CD14-positive monocyte (primary cell): ENCODE data around the gene PLEKHJ1. TPM values are rescaled to one million over a fixed set of nuclear protein-coding genes. Genes with fewer than 3 reads are reported as not detected.

ENCODE experiments used
- DNase-seq, 3 donors: peaks; one replicate each; pipeline ENCODE4 v3.0.0-alpha.2; 2011 to 2022
- H2AFZ ChIP-seq: 2 replicates; pipeline ENCODE4 v1.6.0; 2012; ENCODE audit warnings: mild to moderate bottlenecking, low read depth, low read length, inconsistent platforms; ENCODE audit not compliant: insufficient read depth, poor library complexity, severe bottlenecking
- H3K27ac ChIP-seq, 2 donors: 1 replicate in 1 of 2; 2 replicates in 1 of 2; pipeline ENCODE4 v1.5.1; 2012 to 2013; ENCODE audit warnings: low read length in 2 of 2, control low read depth in 1 of 2, inconsistent platforms in 1 of 2, low read depth in 1 of 2, mild to moderate bottlenecking in 1 of 2
- H3K27me3 ChIP-seq, 2 donors: one replicate each; pipeline versions ENCODE4 v1.6.0 to v1.6.1; 2011 to 2013; ENCODE audit warnings: low read length in 2 of 2; ENCODE audit not compliant: control insufficient read depth in 2 of 2, insufficient read depth in 2 of 2
- H3K36me3 ChIP-seq, 2 donors: replicated peaks in 1 of 2; 1 replicate in 1 of 2; 2 replicates in 1 of 2; pipeline versions ENCODE4 v1.5.1 to v1.6.1; 2012 to 2013; ENCODE audit warnings: low read length in 2 of 2, control low read depth in 1 of 2, inconsistent platforms in 1 of 2, mild to moderate bottlenecking in 1 of 2; ENCODE audit not compliant: insufficient read depth in 2 of 2, control insufficient read depth in 1 of 2
- H3K4me1 ChIP-seq, 2 donors: 1 replicate in 1 of 2; 2 replicates in 1 of 2; pipeline versions ENCODE4 v1.5.1 to v1.6.1; 2012 to 2013; ENCODE audit warnings: low read length in 2 of 2, control low read depth in 1 of 2, inconsistent platforms in 1 of 2, mild to moderate bottlenecking in 1 of 2, moderate library complexity in 1 of 2; ENCODE audit not compliant: insufficient read depth in 2 of 2, control insufficient read depth in 1 of 2
- H3K4me2 ChIP-seq: replicated peaks from 2 replicates; pipeline ENCODE3; 2012; ENCODE audit warnings: low read length, moderate library complexity, mild to moderate bottlenecking; ENCODE audit not compliant: poor library complexity, severe bottlenecking; ENCODE audit errors: extremely low read depth
- H3K4me3 ChIP-seq, 3 experiments: fragments of 200-600 bp in 1 of 3; sonication (generic) in 1 of 3; replicated peaks in 1 of 3; 1 replicate in 2 of 3; 2 replicates in 1 of 3; pipeline ENCODE4 v1.5.1; 2011 to 2013; ENCODE audit warnings: low read length in 3 of 3, mild to moderate bottlenecking in 3 of 3, control low read depth in 2 of 3, low read depth in 2 of 3, inconsistent platforms in 1 of 3, moderate library complexity in 1 of 3
- H3K79me2 ChIP-seq: 2 replicates; pipeline ENCODE4 v1.6.0; 2012; ENCODE audit warnings: mild to moderate bottlenecking, control low read depth, inconsistent platforms, low read length, moderate library complexity; ENCODE audit not compliant: insufficient read depth
- H3K9ac ChIP-seq: 2 replicates; pipeline ENCODE4 v1.6.0; 2017; ENCODE audit warnings: low read length, mild to moderate bottlenecking; ENCODE audit not compliant: insufficient read depth, poor library complexity, severe bottlenecking
- H3K9me3 ChIP-seq, 2 donors: replicated peaks in 1 of 2; 1 replicate in 1 of 2; 2 replicates in 1 of 2; pipeline versions ENCODE4 v1.5.1 to v1.6.1; 2012 to 2013; ENCODE audit warnings: low read length in 2 of 2, control low read depth in 1 of 2; ENCODE audit not compliant: control insufficient read depth in 1 of 2, insufficient read depth in 1 of 2
- H4K20me1 ChIP-seq: 2 replicates; pipeline ENCODE4 v1.6.0; 2012; ENCODE audit warnings: mild to moderate bottlenecking, low read length, control low read depth, moderate library complexity; ENCODE audit not compliant: insufficient read depth
- H3K27ac Mint-ChIP-seq, 7 donors: one replicate each; pipeline ENCODE4 v1.8.0; 2020; ENCODE audit warnings: mild to moderate bottlenecking in 7 of 7, mixed read lengths in 7 of 7, moderate library complexity in 6 of 7, inconsistent platforms in 2 of 7
- H3K27me3 Mint-ChIP-seq, 3 donors: one replicate each; pipeline ENCODE4 v1.8.0; 2021 to 2022; ENCODE audit warnings: low read depth in 3 of 3, mild to moderate bottlenecking in 3 of 3, mixed read lengths in 3 of 3, moderate library complexity in 3 of 3, inconsistent platforms in 1 of 3
- H3K36me3 Mint-ChIP-seq, 2 donors: one replicate each; pipeline ENCODE4 v1.8.0; 2020; ENCODE audit warnings: mixed read lengths in 2 of 2, inconsistent platforms in 1 of 2, mild to moderate bottlenecking in 1 of 2
- H3K4me1 Mint-ChIP-seq: one replicate; pipeline ENCODE4 v1.8.0; 2020; ENCODE audit warnings: mild to moderate bottlenecking, mixed read lengths
- H3K4me3 Mint-ChIP-seq, 2 donors: one replicate each; pipeline ENCODE4 v1.8.0; 2020; ENCODE audit warnings: mild to moderate bottlenecking in 2 of 2, mixed read lengths in 2 of 2, moderate library complexity in 1 of 2
- H3K9me3 Mint-ChIP-seq, 7 donors: one replicate each; pipeline ENCODE4 v1.8.0; 2020 to 2022; ENCODE audit warnings: mixed read lengths in 7 of 7, mild to moderate bottlenecking in 6 of 7, moderate library complexity in 6 of 7, inconsistent platforms in 2 of 7
- CTCF ChIP-seq: fragments of 200-600 bp; IDR thresholded peaks from one replicate; pipeline ENCODE4 v1.8.0; 2022; ENCODE audit warnings: antibody characterized with exemption, mild to moderate bottlenecking
- WGBS: methylation state at CpG from one replicate; pipeline ENCODE4 v1.1.5; 2013; ENCODE audit warnings: missing lambda C conversion rate; ENCODE audit not compliant: insufficient coverage; 5-methylcytosine and 5-hydroxymethylcytosine counted together
- intact Hi-C, 2 donors: fragments of 100-400 bp; cut with micrococcal nuclease; formaldehyde crosslinking; loops; one replicate each; pipeline versions ENCODE4 v1.15.0 to v1.15.1; 2023
- polyA plus RNA-seq, 3 donors: library from polyadenylated mRNA; depleted of rRNA in 1 of 3; unstranded in 2 of 3; stranded (reverse) in 1 of 3; fragments of 300-500 nt in 2 of 3; fragments of >200 nt in 1 of 3; fragmentation: Illumina TruSeq in 2 of 3; gene quantifications; 1 replicate in 2 of 3; 2 replicates in 1 of 3; pipeline ENCODE4 v1.2.3, GENCODE V29; 2012 to 2021

The PLEKHJ1 gene
- polyA plus RNA-seq, 3 donors, result 62.1 to 90.0 (median 69.0) TPM

GRCh38 chr19:2255982-2256685, 20.0 kb upstream of the PLEKHJ1 start, which contains the start of gene JSRP1:
TSS of gene JSRP1 (minus strand) at chr19:2256417. CDS start at chr19:2255314, 1,103 bp downstream.
- peaks cover 25% of the 10 kb centered on the region for H3K4me1 Mint-ChIP-seq

More at GRCh38 chr19:2255982-2256685, 20.0 kb upstream of the PLEKHJ1 start, which contains the start of gene JSRP1:
- H3K9ac ChIP-seq, result no peak within 1 kb of the TSS
- peaks cover 0 to 4% of the 10 kb centered on the region in 2 donors for H3K36me3 Mint-ChIP-seq
- H3K27me3 Mint-ChIP-seq, result peaks cover 34 to 53% (median 42%) of the 10 kb centered on the region in 3 donors
- H4K20me1 ChIP-seq, result peaks cover 19% of the 10 kb centered on the region
- peaks cover 14 to 30% of the 10 kb centered on the region in 2 donors for H3K27me3 ChIP-seq
- peaks cover 0 to 5% (median 0%) of the 10 kb centered on the region in 7 donors for H3K9me3 Mint-ChIP-seq
- peaks cover 0 to 5% of the 10 kb centered on the region in 2 donors for H3K9me3 ChIP-seq
- no peaks in the 10 kb centered on the region for H3K79me2 ChIP-seq
- H3K27ac Mint-ChIP-seq, result peak within 1 kb of the TSS in 3 of 7 donors; percentile 3 to 55 (median 25)
- peak in 1 of 3 donors; percentile 51 for DNase-seq
- H3K4me3 ChIP-seq, result no peak within 1 kb of the TSS
- no peak within 1 kb of the TSS for H2AFZ ChIP-seq
- H3K27ac ChIP-seq, result no peak within 1 kb of the TSS
- no peak within 1 kb of the TSS for H3K4me2 ChIP-seq
- 85% methylated on average over 17 of the region's 24 CpGs for WGBS
- H3K4me1 ChIP-seq, result peaks cover 23 to 29% of the 10 kb centered on the region in 2 donors
- H3K36me3 ChIP-seq, result no peaks in the 10 kb centered on the region
- no peak for TF ChIP-seq CTCF
- no peak within 1 kb of the TSS for H3K4me3 Mint-ChIP-seq
- intact Hi-C loops, result no loop called here
